NCI-H1105 (cell line): ENCODE results near the gene USF3.

Experiments
- DNase-seq: peaks from one replicate; lab custom pipeline; 2025; lab: John Stamatoyannopoulos, UW

Gene USF3

GRCh38 chr3:113606539-113607218 is 89.8 kb downstream of the USF3 start:
- DNase-seq = no peak

- DNase-seq = no peak
These were observed 93.6 kb downstream of the USF3 start for GRCh38 chr3:113602836-113603235.

GRCh38 chr3:113602256-113602655 is 94.2 kb downstream of the USF3 start:
- DNase-seq = no peak

- no peak for DNase-seq
These were observed 95.2 kb downstream of the USF3 start for GRCh38 chr3:113601240-113601639.

GRCh38 chr3:113600418-113601182 is 95.8 kb downstream of the USF3 start:
- DNase-seq = no peak
